NCI-H226 (cell line): Measurements from ENCODE around the gene ATP8B3.
A peak's percentile ranks its signal among the peaks of the same experiment; 100 is the strongest.
"Not testable (repeated sequence)": the region's sequence is repeated elsewhere in the genome, so short reads cannot be mapped to it uniquely, and the experiment has no call there.

Experiments
- DNase-seq: peaks from one replicate; pipeline ENCODE4 v3.0.0-alpha.2; 2015

ATP8B3 gene

DNA sequence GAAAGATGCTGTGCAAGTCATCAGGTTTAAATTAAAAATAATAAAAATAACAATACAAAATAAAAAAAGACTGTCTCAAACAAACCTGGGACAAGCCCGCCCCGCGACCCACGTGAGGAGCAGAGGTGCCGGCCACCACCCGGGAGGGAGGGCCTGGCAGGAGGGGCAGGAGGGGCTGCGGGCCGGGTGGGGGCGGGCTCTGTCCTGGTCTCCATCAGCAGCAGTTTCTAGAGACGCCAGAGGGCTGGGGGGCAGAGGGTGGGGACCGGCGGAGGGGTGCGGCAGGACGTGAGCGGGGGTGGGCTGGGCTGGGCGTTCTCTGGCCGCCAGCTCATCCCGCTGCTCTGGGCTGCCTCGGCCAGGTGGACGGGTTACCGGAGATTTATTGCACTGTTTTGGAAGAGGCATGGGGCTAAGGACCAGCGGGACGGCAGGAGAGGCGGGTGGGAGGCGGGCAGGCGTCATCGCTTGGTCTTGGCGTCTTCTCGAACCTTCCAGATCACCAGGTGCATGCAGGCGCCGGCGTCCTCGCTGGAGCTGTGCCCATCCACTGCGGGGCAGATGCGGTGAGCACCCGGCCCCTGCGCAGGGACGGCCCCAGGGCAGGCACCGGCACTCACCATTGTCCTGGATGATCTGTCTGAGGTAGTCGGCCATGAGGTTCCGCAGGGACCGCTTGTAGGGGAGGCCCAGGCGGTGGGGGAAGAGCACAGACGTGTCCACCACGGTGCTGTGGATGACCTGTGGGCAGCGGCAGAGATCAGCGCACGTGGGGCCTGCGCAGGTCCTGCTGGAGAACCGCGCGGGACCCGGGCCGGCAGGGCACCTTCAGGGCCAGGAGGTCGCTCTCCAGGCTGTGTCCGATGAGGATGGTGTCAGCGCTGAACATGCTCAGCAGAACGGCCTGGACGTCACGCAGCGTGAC is 3.8 kb upstream of the ATP8B3 start:
- no peak for DNase-seq

GRCh38 chr19:1814833-1815604 is 2.9 kb upstream of the ATP8B3 start:
- no peak for DNase-seq

GRCh38 chr19:1814391-1814790 is 2.3 kb upstream of the ATP8B3 start:
- no peak for DNase-seq

DNA sequence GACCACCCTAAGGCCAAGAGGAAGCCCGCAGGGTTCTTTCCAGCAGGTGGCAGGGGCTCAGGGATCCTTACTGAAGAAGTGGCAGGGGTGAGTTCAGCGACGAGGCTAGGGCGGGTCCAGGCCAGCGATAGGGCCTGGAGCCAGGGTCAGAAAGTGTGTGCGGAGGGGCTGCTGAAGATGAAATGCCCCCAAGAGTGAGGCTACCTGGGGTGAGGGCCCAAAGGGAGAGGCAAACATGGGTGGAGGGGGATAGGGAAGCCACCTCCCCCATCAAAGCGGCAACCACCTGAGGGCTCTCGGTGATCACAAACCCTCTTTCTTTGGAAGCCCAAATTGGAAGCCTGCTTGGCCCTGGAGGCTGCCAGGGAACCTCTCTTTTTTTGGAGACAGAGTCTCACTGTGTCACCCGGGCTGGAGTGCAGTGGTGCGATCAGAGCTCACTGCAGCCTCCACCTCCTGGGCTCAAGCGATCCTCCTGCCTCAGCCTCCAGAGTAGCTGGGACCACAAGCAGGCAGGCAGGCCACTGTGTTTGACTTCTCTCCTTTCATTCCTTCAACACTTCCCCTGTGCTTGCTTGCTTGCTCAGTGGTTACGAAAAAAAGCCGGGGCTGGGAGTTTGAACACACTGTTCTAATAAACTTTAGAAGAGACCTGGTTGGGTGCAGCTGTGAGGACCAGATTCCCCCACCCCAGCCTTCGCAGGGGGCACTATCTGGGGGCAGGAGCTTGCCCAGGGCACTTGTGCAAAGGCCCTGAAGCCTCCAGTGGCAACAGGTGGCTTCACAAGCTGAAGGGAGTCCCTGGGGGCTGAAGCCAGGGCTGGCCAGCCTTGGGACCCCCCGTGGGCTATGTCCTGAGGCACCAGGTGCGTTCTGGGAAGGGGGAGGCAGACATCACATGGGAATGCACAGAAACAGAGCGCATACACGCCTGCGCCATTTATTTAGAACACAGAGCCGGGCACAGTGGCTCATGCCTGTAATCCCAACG is 1.4 kb upstream of the ATP8B3 start:
- no peak for DNase-seq

GRCh38 chr19:1812426-1813191 is 533 bp upstream of the ATP8B3 start:
- peak; percentile 97 for DNase-seq

- DNase-seq: peak; percentile 49
Measured at GRCh38 chr19:1811472-1811894, 593 bp downstream of the ATP8B3 start.

DNA sequence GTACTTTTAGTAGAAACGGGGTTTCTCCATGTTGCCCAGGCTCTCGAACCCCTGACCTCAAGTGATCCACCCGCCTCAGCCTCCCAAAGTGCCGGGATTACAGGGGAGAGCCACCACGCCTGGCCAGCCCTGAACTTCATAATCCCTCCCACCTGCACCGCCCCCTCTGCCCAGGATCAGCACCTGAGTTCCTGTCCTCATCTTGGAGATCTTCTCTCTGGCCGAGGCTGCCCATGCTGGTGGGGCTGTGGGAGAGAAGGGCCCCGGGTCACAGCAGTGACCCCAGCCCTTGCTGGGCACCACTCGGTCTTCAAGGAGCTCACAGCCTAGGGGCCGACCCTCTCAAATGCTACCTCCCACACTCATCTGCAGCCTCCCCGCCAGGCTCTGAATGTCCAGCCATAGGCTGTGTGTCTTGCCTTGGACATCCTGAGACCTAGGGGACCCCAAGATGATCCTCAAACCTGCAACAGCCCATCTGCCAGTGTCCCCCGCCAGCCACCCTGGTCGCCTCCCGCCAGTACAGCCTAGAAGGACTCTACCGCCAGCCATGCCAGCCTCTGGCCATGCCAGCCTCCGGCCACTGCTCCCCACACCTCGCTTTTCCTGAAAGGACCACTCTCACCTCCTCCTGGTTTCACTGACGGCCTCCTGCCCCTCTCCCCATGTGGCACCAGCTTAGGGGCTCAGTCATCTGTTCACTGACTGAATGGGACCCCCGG is 1.5 kb downstream of the ATP8B3 start:
- DNase-seq: no peak

- no peak for DNase-seq
Measured at GRCh38 chr19:1809678-1810077, 2.4 kb downstream of the ATP8B3 start.

GRCh38 chr19:1808395-1808731 is 3.7 kb downstream of the ATP8B3 start:
- DNase-seq: no peak

- DNase-seq: no peak
Measured at GRCh38 chr19:1807695-1808394, 4.2 kb downstream of the ATP8B3 start.

- no peak for DNase-seq
Measured at GRCh38 chr19:1807030-1807694, 4.9 kb downstream of the ATP8B3 start.

GRCh38 chr19:1806184-1807029 is 5.7 kb downstream of the ATP8B3 start:
- DNase-seq: no peak

- DNase-seq: no peak
Measured at GRCh38 chr19:1805401-1806183, 6.5 kb downstream of the ATP8B3 start.

- no peak for DNase-seq
Measured at GRCh38 chr19:1804858-1805257, 7.2 kb downstream of the ATP8B3 start.

DNA sequence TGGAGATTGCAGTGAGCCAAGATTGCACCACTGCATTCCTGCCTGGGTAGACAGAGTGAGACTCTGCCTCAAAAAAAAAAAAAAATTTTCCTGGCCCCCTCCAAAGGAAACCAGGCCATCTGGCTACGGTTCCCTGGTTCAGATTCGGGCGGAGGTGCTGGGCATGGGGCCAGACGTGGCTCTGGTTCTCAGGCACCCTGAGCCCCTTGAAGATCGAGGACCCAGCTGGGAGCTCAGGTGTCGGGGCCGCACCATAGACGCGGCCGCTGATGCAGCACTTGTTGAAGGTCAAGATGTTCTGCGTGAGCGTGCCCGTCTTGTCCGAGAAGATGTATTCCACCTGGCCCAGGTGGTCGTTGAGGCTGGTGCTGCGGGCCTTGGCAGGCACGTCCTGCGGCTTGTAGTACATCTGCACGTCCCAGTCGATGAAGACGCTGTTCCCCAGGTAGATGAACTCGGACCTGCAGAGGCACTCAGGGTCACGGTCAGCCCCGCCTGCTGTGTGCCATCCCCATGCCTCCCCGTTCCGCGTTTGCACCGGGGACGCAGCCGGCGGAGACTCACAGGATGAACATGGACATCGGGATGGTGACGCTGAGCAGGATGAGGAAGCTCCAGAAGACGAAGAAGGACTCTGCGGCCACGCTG is 12.3 kb downstream of the ATP8B3 start:
- DNase-seq: no peak

DNA sequence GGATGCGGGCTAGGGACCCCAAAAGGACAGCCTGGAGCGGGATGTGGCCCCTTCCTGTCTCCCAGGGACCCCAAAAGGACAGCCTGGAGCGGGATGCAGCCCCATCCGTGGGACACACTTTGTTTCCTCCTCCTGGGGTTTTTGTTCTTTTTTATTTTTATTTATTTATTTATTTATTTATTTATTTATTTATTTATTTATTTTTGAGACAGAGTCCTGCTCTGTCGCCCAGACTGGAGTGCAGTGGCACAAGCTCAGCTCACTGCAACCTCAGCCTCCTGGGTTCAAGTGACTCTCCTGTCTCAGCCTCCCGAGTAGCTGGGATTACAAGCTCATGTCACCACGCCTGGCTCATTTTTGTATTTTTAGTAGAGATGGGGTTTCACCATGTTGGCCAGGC is 14.8 kb downstream of the ATP8B3 start:
- not testable (repeated sequence) for DNase-seq

GRCh38 chr19:1796395-1797142 is 15.5 kb downstream of the ATP8B3 start:
- DNase-seq: no peak
